ENCODE measurements around the gene KBTBD8. TPM values are rescaled to one million over a fixed set of nuclear protein-coding genes. Genes with fewer than 3 reads are reported as not detected.

KBTBD8 gene
- total and polyA plus RNA-seq, 9 of the 15 experiments (the other 6 are each of a cell fraction or from before 2014, with no cell fraction given), result 2.7 to 9.1 (median 5.6) TPM

- TF ChIP-seq, protein P1, sequence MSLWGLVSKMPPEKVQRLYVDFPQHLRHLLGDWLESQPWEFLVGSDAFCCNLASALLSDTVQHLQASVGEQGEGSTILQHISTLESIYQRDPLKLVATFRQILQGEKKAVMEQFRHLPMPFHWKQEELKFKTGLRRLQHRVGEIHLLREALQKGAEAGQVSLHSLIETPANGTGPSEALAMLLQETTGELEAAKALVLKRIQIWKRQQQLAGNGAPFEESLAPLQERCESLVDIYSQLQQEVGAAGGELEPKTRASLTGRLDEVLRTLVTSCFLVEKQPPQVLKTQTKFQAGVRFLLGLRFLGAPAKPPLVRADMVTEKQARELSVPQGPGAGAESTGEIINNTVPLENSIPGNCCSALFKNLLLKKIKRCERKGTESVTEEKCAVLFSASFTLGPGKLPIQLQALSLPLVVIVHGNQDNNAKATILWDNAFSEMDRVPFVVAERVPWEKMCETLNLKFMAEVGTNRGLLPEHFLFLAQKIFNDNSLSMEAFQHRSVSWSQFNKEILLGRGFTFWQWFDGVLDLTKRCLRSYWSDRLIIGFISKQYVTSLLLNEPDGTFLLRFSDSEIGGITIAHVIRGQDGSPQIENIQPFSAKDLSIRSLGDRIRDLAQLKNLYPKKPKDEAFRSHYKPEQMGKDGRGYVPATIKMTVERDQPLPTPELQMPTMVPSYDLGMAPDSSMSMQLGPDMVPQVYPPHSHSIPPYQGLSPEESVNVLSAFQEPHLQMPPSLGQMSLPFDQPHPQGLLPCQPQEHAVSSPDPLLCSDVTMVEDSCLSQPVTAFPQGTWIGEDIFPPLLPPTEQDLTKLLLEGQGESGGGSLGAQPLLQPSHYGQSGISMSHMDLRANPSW (CRISPR knock-in tag; IDR thresholded peaks at IDR 0.05), result no peak
- TF ChIP-seq RNF2 (IDR thresholded peaks at IDR 0.05), result no peak
- TF ChIP-seq ZNF23 (CRISPR knock-in tag; IDR thresholded peaks at IDR 0.05), result no peak
- peak; percentile 23; the same call in 1 of the 2 replicates for TF ChIP-seq NFIC (IDR thresholded peaks at IDR 0.05)
- TF ChIP-seq SFPQ (IDR thresholded peaks at IDR 0.05; ENCODE audit: low read depth, low read length), result no peak
- TF ChIP-seq NCOR1 (IDR thresholded peaks at IDR 0.05), result peak; percentile 73
- peak; percentile 54 to 55; a peak in 3 of 4 replicates for TF ChIP-seq KDM1A (IDR thresholded peaks at IDR 0.05)
- TF ChIP-seq TRIM25 (IDR thresholded peaks at IDR 0.05; ENCODE audit: borderline replicate concordance), result no peak
- TF ChIP-seq, protein P2, sequence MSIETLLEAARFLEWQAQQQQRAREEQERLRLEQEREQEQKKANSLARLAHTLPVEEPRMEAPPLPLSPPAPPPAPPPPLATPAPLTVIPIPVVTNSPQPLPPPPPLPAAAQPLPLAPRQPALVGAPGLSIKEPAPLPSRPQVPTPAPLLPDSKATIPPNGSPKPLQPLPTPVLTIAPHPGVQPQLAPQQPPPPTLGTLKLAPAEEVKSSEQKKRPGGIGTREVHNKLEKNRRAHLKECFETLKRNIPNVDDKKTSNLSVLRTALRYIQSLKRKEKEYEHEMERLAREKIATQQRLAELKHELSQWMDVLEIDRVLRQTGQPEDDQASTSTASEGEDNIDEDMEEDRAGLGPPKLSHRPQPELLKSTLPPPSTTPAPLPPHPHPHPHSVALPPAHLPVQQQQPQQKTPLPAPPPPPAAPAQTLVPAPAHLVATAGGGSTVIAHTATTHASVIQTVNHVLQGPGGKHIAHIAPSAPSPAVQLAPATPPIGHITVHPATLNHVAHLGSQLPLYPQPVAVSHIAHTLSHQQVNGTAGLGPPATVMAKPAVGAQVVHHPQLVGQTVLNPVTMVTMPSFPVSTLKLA (conservative IDR thresholded peaks at IDR 0.05), result 0 out of 4 replicates have a peak, but pooled peaks of 1 of the 2 experiments have one; percentile 29
- no peak for TF ChIP-seq RBM17 (IDR thresholded peaks at IDR 0.05; ENCODE audit: borderline replicate concordance, low read depth, low read length)
- no peak for TF ChIP-seq HNRNPUL1 (IDR thresholded peaks at IDR 0.05; ENCODE audit: low read length)
- no peak for TF ChIP-seq ETV5 (CRISPR knock-in tag; IDR thresholded peaks at IDR 0.05; ENCODE audit: low read depth)
- no peak for TF ChIP-seq ZNF311 (CRISPR knock-in tag; IDR thresholded peaks at IDR 0.05)
- TF ChIP-seq GATA2 (CRISPR knock-in tag; IDR thresholded peaks at IDR 0.05), result 0 out of 2 replicates have a peak, but pooled peaks have one; percentile 29
Measured at GRCh38 chr3:67030785-67031740, 33.0 kb downstream of the KBTBD8 start (continued).
